ENCODE measurements around the gene CNGB1. TPM values are rescaled to one million over a fixed set of nuclear protein-coding genes. Genes with fewer than 3 reads are reported as not detected.
"Not testable (repeated sequence)": the region's sequence is repeated elsewhere in the genome, so short reads cannot be mapped to it uniquely, and the experiment has no call there.

CNGB1 gene
- total and polyA plus RNA-seq, 4 donors = under 0.01 TPM; not detected in 2

- H3K27ac ChIP-seq (ENCODE audit: low read depth in 1 of 2, low read length in 2 of 2) = peak overlapping the region; percentile 25 to 28
Observed at GRCh38 chr16:57855188-57855587, 115.7 kb downstream of the CNGB1 start.

GRCh38 chr16:57852189-57852588 is 118.7 kb downstream of the CNGB1 start:
- Histone ChIP-seq H3K4me1 (ENCODE audit: control insufficient read depth in 4 of 4, insufficient read depth in 4 of 4, low read length in 3 of 4) (peaks cover 0 to 5% (median 3%) of the 10 kb centered on the region in 4 donors), H3K27me3 (ENCODE audit: control insufficient read depth in 4 of 4, insufficient read depth in 4 of 4, low read length in 3 of 4) (no peaks in the 10 kb centered on the region), H3K9me3 (ENCODE audit: control insufficient read depth in 4 of 4, low read length in 3 of 4) (no peaks in the 10 kb centered on the region), H3K4me3 (ENCODE audit: low read depth in 1 of 3, low read length in 3 of 3) (no peak overlapping the region), H3K27ac (ENCODE audit: low read depth in 1 of 2, low read length in 2 of 2) (no peak overlapping the region), H3K36me3 (ENCODE audit: control insufficient read depth in 4 of 4, insufficient read depth in 3 of 4, low read depth in 1 of 4, low read length in 3 of 4) (peaks cover 0 to 3% (median under 1%) of the 10 kb centered on the region in 4 donors), H3K9ac (ENCODE audit: low read depth in 1 of 2, low read length in 2 of 2) (no peak overlapping the region)
- no peak for DNase-seq (ENCODE audit: low spot score)
- no peak for TF ChIP-seq JUND (IDR thresholded peaks at IDR 0.05)
- TF ChIP-seq RXRA (IDR thresholded peaks at IDR 0.05) = no peak
- no peak for TF ChIP-seq RAD21 (IDR thresholded peaks at IDR 0.05)
- no peak for TF ChIP-seq NR2F2 (IDR thresholded peaks at IDR 0.05)
- no peak for TF ChIP-seq YY1 (IDR thresholded peaks at IDR 0.05)
- no peak for TF ChIP-seq ATF3 (IDR thresholded peaks at IDR 0.05)
- TF ChIP-seq SP1 (IDR thresholded peaks at IDR 0.05) = no peak
- no peak for TF ChIP-seq EGR1 (IDR thresholded peaks at IDR 0.05; ENCODE audit: low read depth in 2 of 2)
- TF ChIP-seq GABPA (IDR thresholded peaks at IDR 0.05 in 1 of 2, conservative IDR thresholded peaks at IDR 0.05 in 1 of 2) = no peak
- no peak for TF ChIP-seq TAF1 (conservative IDR thresholded peaks at IDR 0.05)
- TF ChIP-seq HNF4A (conservative IDR thresholded peaks at IDR 0.05) = no peak
- TF ChIP-seq ZBTB33 (IDR thresholded peaks at IDR 0.05) = no peak
- no peak for TF ChIP-seq CTCF (IDR thresholded peaks at IDR 0.05; ENCODE audit: low read depth, low read length, missing input control)
- 92% methylated on average over 5 of the region's 5 CpGs for WGBS

More at GRCh38 chr16:57855188-57855587, 115.7 kb downstream of the CNGB1 start:
- H3K27me3 ChIP-seq (ENCODE audit: control insufficient read depth in 4 of 4, insufficient read depth in 4 of 4, low read length in 3 of 4) = no peaks in the 10 kb centered on the region
- no peak overlapping the region for H3K4me3 ChIP-seq (ENCODE audit: low read depth in 1 of 3, low read length in 3 of 3)
- H3K4me1 ChIP-seq (ENCODE audit: control insufficient read depth in 4 of 4, insufficient read depth in 4 of 4, low read length in 3 of 4) = peaks cover 4 to 18% (median 14%) of the 10 kb centered on the region in 4 donors
- no peak for TF ChIP-seq GABPA (IDR thresholded peaks at IDR 0.05 in 1 of 2, conservative IDR thresholded peaks at IDR 0.05 in 1 of 2)
- TF ChIP-seq SP1 (IDR thresholded peaks at IDR 0.05) = peak; percentile 36
- TF ChIP-seq HNF4A (conservative IDR thresholded peaks at IDR 0.05) = peak in 1 of 2 donors; percentile 30
- no peak for TF ChIP-seq FOXA1 (IDR thresholded peaks at IDR 0.05)
- 74% methylated on average over 5 of the region's 5 CpGs for WGBS
- no peak for DNase-seq (ENCODE audit: low spot score)
- no peak overlapping the region for H3K9ac ChIP-seq (ENCODE audit: low read depth in 1 of 2, low read length in 2 of 2)
- H3K9me3 ChIP-seq (ENCODE audit: control insufficient read depth in 4 of 4, low read length in 3 of 4) = no peaks in the 10 kb centered on the region
- H3K36me3 ChIP-seq (ENCODE audit: control insufficient read depth in 4 of 4, insufficient read depth in 3 of 4, low read depth in 1 of 4, low read length in 3 of 4) = peaks cover 0 to 3% (median under 1%) of the 10 kb centered on the region in 4 donors

GRCh38 chr16:57848181-57848580 is 122.7 kb downstream of the CNGB1 start:
- H3K4me1 ChIP-seq (ENCODE audit: control insufficient read depth in 4 of 4, insufficient read depth in 4 of 4, low read length in 3 of 4) = no peaks in the 10 kb centered on the region
- H3K27ac ChIP-seq (ENCODE audit: low read depth in 1 of 2, low read length in 2 of 2) = no peak overlapping the region
- H3K27me3 ChIP-seq (ENCODE audit: control insufficient read depth in 4 of 4, insufficient read depth in 4 of 4, low read length in 3 of 4) = no peaks in the 10 kb centered on the region
- DNase-seq (ENCODE audit: low spot score) = no peak
- TF ChIP-seq FOXA1 (IDR thresholded peaks at IDR 0.05) = no peak
- no peak for TF ChIP-seq RXRA (IDR thresholded peaks at IDR 0.05)
- TF ChIP-seq REST (IDR thresholded peaks at IDR 0.05) = no peak
- TF ChIP-seq ATF3 (IDR thresholded peaks at IDR 0.05) = no peak
- TF ChIP-seq YY1 (IDR thresholded peaks at IDR 0.05) = no peak
- no peak for TF ChIP-seq EGR1 (IDR thresholded peaks at IDR 0.05; ENCODE audit: low read depth in 2 of 2)
- WGBS = 93% methylated on average over 5 of the region's 5 CpGs
- H3K4me3 ChIP-seq (ENCODE audit: low read depth in 1 of 3, low read length in 3 of 3) = no peak overlapping the region
- H3K9ac ChIP-seq (ENCODE audit: low read depth in 1 of 2, low read length in 2 of 2) = no peak overlapping the region
- H3K9me3 ChIP-seq (ENCODE audit: control insufficient read depth in 4 of 4, low read length in 3 of 4) = no peaks in the 10 kb centered on the region
- peaks cover 0 to 3% (median 0%) of the 10 kb centered on the region in 4 donors for H3K36me3 ChIP-seq (ENCODE audit: control insufficient read depth in 4 of 4, insufficient read depth in 3 of 4, low read depth in 1 of 4, low read length in 3 of 4)

GRCh38 chr16:57846931-57847330 is 124.0 kb downstream of the CNGB1 start:
- 78% methylated on average over 6 of the region's 6 CpGs for WGBS
- H3K36me3 ChIP-seq (ENCODE audit: control insufficient read depth in 4 of 4, insufficient read depth in 3 of 4, low read depth in 1 of 4, low read length in 3 of 4); H3K9me3 ChIP-seq (ENCODE audit: control insufficient read depth in 4 of 4, low read length in 3 of 4); H3K4me3 ChIP-seq (ENCODE audit: low read depth in 1 of 3, low read length in 3 of 3); H3K4me1 ChIP-seq (ENCODE audit: control insufficient read depth in 4 of 4, insufficient read depth in 4 of 4, low read length in 3 of 4); H3K9ac ChIP-seq (ENCODE audit: low read depth in 1 of 2, low read length in 2 of 2); H3K27me3 ChIP-seq (ENCODE audit: control insufficient read depth in 4 of 4, insufficient read depth in 4 of 4, low read length in 3 of 4); DNase-seq (ENCODE audit: low spot score); H3K27ac ChIP-seq (ENCODE audit: low read depth in 1 of 2, low read length in 2 of 2): not testable (repeated sequence)

Measured in liver (tissue), 9 donors.